ENCODE results near the gene GCN1. TPM values are rescaled to one million over a fixed set of nuclear protein-coding genes. Genes with fewer than 3 reads are reported as not detected.

The GCN1 gene
- total and polyA plus RNA-seq, 11 donors = 7.2 to 51.7 (median 33.7) TPM

DNA sequence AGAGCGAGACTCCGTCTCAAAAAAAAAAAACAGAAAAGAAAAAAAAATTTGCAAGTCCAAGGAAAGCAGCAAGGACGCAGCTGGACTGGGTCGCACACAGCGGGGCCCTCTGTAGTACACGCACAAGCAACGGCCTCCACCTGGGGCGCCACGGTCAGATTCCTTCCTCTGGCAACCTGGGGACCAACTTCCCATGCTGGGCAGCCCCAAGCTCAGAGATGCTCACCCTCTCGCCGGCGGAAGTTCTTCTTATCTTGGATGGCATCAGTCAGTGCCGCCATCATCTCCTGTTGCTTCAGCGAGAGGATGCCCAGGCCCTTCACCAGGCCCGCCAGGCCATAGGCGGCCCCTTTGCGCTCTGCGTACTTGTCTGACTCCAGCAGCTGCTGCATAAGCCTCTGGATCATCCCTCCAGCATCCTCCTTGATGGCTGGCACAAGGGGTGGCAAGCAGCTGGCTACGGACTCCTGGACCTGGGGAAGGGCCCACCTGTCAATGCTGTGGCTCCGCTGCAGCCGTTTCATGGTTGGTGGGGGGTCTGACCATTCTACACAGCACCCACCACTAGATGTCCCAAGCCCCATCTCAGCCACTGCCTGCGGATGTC, 43.5 kb downstream of the GCN1 start:
- Histone ChIP-seq H3K36me3 (peaks cover 4 to 100% (median 96%) of the 10 kb centered on the region in 9 donors), H3K4me1 (no peaks in the 10 kb centered on the region), H3K4me3 (no peak overlapping the region), H3K9me3 (no peaks in the 10 kb centered on the region), H3K27ac (no peak overlapping the region), H3K27me3 (no peaks in the 10 kb centered on the region)
- TF ChIP-seq, protein P1, sequence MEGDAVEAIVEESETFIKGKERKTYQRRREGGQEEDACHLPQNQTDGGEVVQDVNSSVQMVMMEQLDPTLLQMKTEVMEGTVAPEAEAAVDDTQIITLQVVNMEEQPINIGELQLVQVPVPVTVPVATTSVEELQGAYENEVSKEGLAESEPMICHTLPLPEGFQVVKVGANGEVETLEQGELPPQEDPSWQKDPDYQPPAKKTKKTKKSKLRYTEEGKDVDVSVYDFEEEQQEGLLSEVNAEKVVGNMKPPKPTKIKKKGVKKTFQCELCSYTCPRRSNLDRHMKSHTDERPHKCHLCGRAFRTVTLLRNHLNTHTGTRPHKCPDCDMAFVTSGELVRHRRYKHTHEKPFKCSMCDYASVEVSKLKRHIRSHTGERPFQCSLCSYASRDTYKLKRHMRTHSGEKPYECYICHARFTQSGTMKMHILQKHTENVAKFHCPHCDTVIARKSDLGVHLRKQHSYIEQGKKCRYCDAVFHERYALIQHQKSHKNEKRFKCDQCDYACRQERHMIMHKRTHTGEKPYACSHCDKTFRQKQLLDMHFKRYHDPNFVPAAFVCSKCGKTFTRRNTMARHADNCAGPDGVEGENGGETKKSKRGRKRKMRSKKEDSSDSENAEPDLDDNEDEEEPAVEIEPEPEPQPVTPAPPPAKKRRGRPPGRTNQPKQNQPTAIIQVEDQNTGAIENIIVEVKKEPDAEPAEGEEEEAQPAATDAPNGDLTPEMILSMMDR (IDR thresholded peaks at IDR 0.05) = no peak
- no peak for TF ChIP-seq POLR2A (IDR thresholded peaks at IDR 0.05)
- intact Hi-C loops (cut with DNase I) = no loop called here
- WGBS, 4 donors = 87 to 95% (median 94%) methylated on average over 21 to 22 of the region's 22 CpGs
- DNase-seq (no peak), ATAC-seq (peak in 1 of 4 donors; percentile 22)

DNA sequence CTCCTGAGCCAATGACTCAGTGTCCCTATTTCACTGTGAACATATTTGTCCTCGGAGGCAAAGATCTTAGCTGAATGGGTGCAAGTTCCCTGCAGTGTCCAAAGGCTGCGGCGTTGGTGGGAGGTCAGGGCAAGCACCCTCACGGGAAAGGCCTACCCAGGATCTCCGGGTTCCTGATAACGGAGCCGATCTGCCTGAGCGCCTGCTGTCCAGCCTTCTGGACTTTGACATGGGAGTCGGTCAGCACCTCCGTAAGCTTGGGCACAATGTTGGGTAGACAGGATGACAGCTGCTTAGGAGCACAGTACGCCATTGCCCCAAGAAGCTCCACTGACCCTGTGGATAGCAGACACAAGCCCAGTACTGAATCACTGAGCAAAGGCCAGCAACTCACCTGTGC, 46.5 kb downstream of the GCN1 start:
- 92 to 95% (median 93%) methylated on average over 11 of the region's 11 CpGs for WGBS, 4 donors
- no peak overlapping the region for H3K4me3 ChIP-seq
- H3K4me1 ChIP-seq = no peaks in the 10 kb centered on the region
- intact Hi-C loops (cut with DNase I) = no loop called here
- H3K27me3 ChIP-seq = no peaks in the 10 kb centered on the region
- no peak overlapping the region for H3K27ac ChIP-seq
- TF ChIP-seq, protein P1 (IDR thresholded peaks at IDR 0.05) = no peak
- TF ChIP-seq POLR2A (IDR thresholded peaks at IDR 0.05) = no peak
- peaks cover 0 to 100% (median 96%) of the 10 kb centered on the region in 9 donors for H3K36me3 ChIP-seq
- H3K9me3 ChIP-seq = no peaks in the 10 kb centered on the region
- no peak for ATAC-seq
- DNase-seq = no peak

DNA sequence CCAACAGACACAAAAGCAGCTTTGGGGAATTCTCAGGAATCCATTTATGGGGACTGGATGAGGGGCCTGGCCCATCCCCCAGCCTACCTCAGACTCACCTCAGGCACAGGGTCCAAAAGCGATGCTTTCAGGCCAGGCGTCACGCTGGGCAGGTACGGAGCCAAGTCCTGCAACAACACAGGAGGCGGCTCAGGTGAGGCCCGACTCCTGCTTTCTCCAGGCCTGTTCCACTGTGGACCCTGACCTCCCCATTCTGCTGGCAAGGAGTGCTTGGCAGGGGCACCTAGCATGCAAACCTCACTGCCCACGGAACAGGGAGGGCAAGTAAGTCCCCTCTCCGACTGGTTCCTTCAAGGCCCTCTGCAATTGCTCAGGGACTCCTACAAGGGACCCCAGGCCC, 49.4 kb downstream of the GCN1 start:
- no peak for TF ChIP-seq POLR2A (IDR thresholded peaks at IDR 0.05)
- TF ChIP-seq, protein P1 (IDR thresholded peaks at IDR 0.05) = no peak
- H3K27ac ChIP-seq = no peak overlapping the region
- H3K4me3 ChIP-seq = no peak overlapping the region
- intact Hi-C loops (cut with DNase I) = no loop called here
- no peak for DNase-seq
- peaks cover 3 to 100% (median 100%) of the 10 kb centered on the region in 9 donors for H3K36me3 ChIP-seq
- H3K27me3 ChIP-seq = no peaks in the 10 kb centered on the region
- H3K9me3 ChIP-seq = no peaks in the 10 kb centered on the region
- ATAC-seq = no peak
- no peaks in the 10 kb centered on the region for H3K4me1 ChIP-seq
- WGBS, 4 donors = 93 to 100% (median 97%) methylated on average over 8 of the region's 8 CpGs

DNA sequence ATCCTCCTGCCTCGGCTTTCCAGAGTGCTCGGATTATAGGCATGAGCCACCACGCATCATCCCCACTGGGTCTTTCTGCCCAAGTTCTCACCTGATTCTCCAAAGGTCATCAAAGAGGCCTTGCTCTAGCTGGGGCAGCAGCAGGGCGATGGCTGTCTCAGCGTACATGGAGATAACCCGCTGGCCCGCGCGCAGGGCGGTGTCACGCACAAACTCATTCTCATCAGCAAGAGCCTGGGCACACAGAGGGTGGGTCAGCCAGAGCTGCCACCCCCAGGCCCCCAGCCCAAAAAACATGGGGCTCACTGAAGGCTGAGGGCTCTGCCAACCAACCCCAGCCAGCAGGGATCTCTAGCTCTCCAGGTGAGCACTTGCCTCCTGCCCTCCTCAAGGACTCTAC, 50.3 kb downstream of the GCN1 start:
- Histone ChIP-seq H3K36me3 (peaks cover 3 to 100% (median 100%) of the 10 kb centered on the region in 9 donors), H3K4me1 (no peaks in the 10 kb centered on the region), H3K9me3 (no peaks in the 10 kb centered on the region), H3K27me3 (no peaks in the 10 kb centered on the region), H3K27ac (no peak overlapping the region), H3K4me3 (no peak overlapping the region)
- DNase-seq (no peak), ATAC-seq (no peak)
- TF ChIP-seq POLR2A (IDR thresholded peaks at IDR 0.05) = no peak
- TF ChIP-seq, protein P1 (IDR thresholded peaks at IDR 0.05) = no peak
- 97 to 100% (median 97%) methylated on average over 9 to 11 of the region's 11 CpGs for WGBS, 4 donors
- intact Hi-C loops (cut with DNase I) = no loop called here

Measured in heart left ventricle (tissue), 16 donors.